HG03520 (cell line): ENCODE results near the gene PXYLP1.
"Not testable (repeated sequence)": the region's sequence is repeated elsewhere in the genome, so short reads cannot be mapped to it uniquely, and the experiment has no call there.

Experiments
- ATAC-seq: cut with Tn5 transposase; IDR thresholded peaks from one replicate; pipeline ENCODE4 v1.9.1; 2021; ENCODE audit warnings: mild to moderate bottlenecking, moderate library complexity; ENCODE audit not compliant: unreplicated experiment

Gene PXYLP1

DNA sequence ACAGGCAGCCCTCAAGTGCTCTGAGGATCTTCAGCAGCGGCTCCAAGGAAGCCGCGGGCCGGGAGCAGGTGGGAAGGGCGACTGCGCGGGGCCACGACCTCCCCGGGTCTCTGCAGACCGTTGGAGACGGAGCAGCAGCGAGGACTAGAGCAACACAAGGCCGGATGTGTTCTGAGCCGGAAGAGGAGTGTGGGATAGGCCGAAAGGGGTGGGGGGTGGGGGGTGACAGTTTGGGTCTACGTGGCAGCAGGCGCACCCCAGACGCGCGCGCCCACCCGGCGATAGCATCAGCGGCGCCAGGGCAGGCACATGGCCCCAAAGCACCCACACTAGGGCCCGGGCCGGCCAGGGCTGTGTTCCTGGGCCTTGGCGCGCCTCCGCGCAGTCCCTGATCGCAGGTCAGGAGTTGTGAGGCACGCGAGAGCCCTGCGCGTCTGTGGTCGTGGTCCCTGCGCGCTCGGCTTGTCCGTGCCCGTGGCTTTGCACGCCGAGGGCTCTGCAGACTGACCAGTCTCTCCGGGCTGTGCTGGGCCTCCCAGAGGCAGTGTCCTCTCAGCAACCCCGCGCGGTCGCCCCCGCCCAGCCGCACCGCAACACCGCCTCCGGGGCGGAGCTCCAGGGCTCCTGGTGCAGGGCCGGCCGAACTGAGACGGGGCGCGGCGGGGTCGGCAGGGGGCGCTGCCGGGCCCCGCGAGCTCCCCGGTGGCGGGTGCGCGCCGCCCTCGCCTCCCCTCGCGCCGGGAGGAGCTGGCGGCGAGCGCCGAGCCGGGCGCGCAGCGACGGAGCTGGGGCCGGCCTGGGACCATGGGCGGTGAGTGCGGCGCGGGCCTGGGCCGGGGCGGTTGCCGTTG is at the start of gene PXYLP1:
Gene PXYLP1 (plus strand): TSS at position 725 of the 851 bp plus-strand sequence. CDS start 28,351 bp downstream, outside the sequence.
- peak; percentile 97 for ATAC-seq

GRCh38 chr3:141183606-141184005 is 48.0 kb upstream of the PXYLP1 start:
- no peak for ATAC-seq

DNA sequence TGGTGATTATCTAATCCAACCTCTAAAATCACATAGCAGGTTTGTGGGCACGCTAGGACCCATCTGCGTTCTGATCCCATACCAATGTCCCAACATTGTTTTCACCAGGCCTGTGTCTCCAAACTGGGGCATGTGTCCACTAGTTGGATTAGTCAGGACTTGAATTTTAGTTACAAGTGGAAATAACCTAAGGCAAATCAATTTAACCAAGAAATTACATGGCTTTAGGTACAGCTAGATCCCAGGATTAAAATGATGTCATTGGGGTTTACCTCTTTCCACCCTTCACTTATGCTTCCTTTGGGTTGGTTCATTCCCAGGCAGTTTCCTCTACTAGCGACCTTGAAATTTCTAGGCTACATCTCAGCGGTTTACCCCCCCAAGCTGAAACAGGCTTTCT is 47.2 kb upstream of the PXYLP1 start:
- no peak for ATAC-seq

DNA sequence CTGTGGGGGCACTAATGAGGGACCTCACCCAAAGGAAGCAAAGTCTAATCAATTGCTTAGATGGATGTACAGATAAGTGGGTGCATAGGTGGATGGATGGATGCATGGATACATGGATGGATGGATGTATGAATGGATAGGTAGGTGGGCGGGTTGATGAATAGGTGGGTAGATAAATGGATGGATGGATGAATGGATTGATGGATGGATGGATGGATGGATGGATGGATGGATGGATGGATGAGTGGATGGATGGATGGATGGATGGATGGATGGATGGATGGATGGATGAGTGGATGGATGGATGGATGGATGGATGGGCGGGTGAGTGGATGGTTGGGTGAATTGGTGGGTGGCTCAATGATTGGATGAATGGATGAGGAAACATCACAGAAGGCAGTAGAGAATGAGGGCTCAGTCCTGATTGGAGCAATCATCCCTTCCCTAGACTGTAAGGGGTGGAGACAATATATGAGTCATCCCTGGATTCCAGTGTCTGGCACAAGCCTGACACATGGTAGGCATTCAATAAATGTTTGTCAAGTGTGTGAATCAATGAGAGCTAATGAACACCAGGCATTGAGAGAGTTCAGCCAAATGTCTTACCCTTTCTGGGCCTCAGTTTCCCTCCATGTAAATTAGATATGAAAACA is 40.4 kb upstream of the PXYLP1 start:
- no peak for ATAC-seq

DNA sequence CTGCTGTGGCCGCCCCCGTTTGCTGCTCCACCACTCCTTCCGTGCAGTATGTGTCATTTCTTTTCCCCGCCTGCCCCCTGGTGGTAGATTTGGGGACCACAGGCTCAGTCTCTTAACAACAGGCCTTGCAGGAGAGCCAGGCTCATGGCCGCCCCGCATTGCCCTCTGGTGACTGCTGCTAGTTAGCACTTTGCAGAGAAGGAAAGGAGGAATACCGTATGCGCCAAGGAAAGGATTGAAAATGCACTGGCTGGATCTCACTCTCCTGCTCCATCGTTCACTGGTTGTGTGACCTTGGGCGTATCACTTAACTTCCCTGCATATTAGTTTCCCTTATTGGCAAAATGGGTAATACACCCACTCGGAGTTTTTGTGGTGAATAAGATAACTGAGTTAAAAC is 39.3 kb upstream of the PXYLP1 start:
- peak; percentile 98 for ATAC-seq

- ATAC-seq = no peak
Observed at GRCh38 chr3:141193066-141193830, 38.4 kb upstream of the PXYLP1 start.

DNA sequence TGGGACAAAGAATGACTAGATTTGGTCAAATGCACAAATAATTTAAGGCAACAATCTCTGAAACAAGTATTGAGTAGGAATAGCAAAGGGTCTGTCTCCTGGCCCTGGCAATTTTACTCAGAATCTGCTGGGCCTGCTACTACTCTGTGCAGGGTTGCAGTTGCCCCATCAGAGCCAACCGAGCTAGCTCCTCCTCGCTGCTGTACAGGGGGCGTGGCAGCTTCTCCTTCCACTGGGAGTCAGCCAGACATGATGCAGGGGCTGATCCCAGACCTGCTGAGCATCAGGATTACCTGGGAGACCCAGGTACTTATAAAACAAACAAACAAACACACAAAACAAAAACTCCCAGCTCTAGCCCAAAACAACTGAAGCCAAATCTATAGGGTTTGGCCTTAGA is 30.5 kb upstream of the PXYLP1 start:
- no peak for ATAC-seq

DNA sequence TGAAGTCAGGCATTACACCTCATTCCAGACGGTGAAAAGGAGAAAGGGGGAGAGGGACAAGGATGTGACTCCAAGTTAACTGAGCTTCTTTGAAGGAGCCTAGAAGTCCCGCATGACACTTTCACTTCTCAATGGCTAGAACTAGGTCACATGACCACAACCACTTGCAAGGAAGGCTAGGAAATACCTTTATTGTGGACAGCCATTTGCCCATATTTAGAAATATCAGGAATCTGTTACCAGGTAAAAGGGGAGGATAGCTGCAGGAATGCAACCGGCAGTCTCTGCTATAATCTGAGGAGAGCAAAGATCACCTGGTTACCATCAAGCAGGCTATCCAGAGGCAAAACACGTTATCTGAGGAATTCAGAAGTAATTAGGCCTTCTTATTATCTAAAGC is 28.9 kb upstream of the PXYLP1 start:
- no peak for ATAC-seq

- ATAC-seq = no peak
Observed at GRCh38 chr3:141203866-141204265, 27.8 kb upstream of the PXYLP1 start.

- no peak for ATAC-seq
Observed at GRCh38 chr3:141204343-141204742, 27.3 kb upstream of the PXYLP1 start.

- ATAC-seq = not testable (repeated sequence)
Observed at GRCh38 chr3:141211306-141211705, 20.3 kb upstream of the PXYLP1 start.

GRCh38 chr3:141212101-141212500 is 19.5 kb upstream of the PXYLP1 start:
- ATAC-seq = no peak

- no peak for ATAC-seq
Observed at GRCh38 chr3:141212555-141212954, 19.1 kb upstream of the PXYLP1 start.

DNA sequence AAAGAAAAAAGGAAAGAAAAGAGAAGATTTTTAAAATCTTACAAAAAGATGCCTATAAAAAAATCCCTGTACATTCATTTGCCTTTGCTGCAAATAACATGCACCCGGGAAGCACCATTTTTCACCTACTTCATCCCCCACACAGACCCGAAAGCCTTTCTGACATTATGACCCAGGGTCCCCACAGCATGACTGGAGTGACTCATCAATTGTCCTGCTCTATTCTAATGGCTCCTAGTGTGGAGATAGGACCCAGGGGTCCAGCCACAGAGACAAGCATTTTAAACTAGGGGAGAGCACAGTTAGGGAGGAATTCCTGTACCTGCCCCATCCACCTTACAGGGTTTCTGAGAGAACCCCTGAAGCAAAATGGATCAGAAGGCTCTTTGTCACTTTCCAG is 14.7 kb upstream of the PXYLP1 start:
- ATAC-seq = no peak

- ATAC-seq = no peak
Observed at GRCh38 chr3:141217389-141217788, 14.2 kb upstream of the PXYLP1 start.

DNA sequence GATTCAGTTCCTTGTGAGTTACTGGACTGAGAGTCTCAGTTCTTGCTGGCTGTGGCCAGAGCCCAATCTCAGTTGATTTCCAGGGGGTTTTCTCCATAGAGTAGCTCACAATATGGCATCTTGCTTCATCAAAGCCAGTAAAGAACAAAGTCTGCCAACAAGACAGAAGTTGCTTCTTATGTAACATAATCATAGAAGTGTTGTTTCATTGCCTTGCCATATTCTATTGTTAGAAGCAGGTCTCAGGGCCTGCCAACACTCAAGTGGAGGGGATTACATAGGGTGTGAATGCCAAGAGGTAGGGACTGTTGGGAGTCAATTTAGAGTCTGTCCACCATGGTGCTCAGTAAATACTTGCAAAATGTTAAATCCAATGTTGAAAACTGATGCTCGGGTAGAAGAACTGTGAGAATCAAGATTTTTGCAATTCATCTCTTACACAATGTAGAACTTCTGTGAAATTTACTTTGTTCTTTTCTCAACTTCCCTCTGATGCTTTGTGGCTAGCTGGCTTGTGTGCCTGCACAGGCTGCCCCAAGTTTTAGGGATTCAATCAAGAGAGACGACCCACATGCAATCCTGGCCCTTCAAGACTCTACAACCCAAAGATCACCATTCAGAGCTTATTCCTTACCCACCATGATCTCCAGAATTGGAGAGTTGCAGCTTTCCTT is 13.3 kb upstream of the PXYLP1 start:
- ATAC-seq = no peak

DNA sequence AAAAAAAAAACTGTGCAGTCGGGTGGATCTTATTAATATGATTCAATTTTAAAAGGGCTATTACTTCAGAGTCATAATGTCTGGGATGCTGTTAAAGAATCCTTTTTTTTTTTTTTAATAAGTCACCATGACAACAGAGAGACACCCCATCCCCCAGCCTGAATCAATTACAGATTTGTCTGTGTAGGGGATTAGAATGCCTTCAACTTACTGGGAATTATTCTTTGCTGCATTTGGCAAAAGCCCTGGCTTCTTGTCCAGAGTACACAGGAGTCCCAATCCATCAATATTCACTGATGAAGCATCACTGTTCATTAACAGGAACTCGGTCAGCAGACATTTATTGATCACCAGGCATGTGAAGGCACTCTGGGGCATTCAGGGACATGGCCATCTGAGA is 12.7 kb upstream of the PXYLP1 start:
- no peak for ATAC-seq

DNA sequence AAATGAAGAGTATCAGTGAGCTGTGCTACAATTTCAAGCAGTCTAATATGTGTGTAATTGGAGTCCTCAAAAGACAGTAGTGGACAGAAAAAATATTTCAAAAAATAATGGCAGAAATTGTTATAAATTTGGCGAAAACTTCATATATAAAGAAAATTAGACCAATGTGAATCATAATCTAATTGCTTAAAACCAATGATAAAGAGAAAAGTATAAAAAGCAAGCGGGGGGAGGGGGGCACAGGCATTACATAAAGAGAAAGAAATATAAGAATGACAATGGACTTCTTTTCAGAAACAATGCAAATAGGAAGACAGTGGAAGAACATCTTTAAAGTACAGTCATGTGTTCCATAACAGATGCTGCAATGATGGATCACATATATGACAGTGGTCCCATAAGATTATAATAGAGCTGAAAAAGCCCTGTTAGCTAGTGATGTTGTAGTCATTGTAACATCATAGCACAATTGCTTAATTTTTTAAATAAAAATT is 7.9 kb upstream of the PXYLP1 start:
- no peak for ATAC-seq

DNA sequence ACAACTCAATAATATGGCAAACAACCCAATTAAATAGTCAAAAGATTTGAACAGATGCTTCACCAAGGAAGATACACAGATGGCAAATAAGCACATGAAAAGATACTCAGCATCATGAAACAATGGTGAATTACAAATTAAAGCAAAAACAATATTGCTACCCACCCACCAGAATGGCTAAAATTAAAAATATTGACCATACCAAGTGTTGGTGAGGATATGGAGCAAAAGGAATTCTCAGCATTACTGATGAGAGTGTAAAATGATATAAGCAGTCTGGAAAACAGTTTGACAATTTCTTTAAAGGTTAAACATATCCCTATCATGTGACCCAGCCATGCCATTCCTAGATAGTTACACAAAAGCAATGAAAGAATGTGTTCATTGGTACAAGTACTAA is 5.7 kb upstream of the PXYLP1 start:
- ATAC-seq = no peak

DNA sequence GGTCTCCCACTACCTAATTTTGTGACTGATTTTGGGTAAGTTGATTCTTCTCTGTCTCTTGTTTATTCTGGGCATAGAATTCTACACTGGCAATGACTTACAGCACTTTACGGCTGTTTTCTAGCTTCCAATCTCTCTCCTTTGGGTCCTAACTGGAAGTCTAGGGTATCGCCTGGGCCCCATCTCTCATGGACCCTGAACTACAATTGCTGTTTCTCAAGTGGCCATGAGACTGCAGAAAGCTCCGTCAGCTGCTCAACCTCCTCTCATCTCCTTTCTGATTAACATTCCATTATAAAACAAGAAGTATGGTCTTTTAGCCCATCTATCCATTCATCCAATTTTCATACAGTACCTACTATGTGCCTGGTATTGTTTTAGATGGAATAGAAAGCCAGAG is 4.4 kb upstream of the PXYLP1 start:
- ATAC-seq = no peak

- ATAC-seq = no peak
Observed at GRCh38 chr3:141227752-141228151, 3.9 kb upstream of the PXYLP1 start.
